Vagina (tissue), 2 donors: ENCODE data around the gene RTP1. TPM values are rescaled to one million over a fixed set of nuclear protein-coding genes. Genes with fewer than 3 reads are reported as not detected.

Experiments used
- DNase-seq, 2 donors: peaks; one replicate each; pipeline ENCODE4 v3.0.0-alpha.2; 2017; ENCODE audit errors: extremely low spot score in 2 of 2
- H3K27ac ChIP-seq: fragments of 200-600 bp; sonication (generic); one replicate; pipeline ENCODE4 v1.5.1; 2019
- H3K27me3 ChIP-seq: fragments of 200-600 bp; sonication (generic); one replicate; pipeline ENCODE4 v1.5.1; 2019
- H3K36me3 ChIP-seq, 2 donors: fragments of 200-600 bp; sonication (generic); one replicate each; pipeline ENCODE4 v1.5.1; 2017 to 2019
- H3K4me1 ChIP-seq: fragments of 200-600 bp; sonication (generic); one replicate; pipeline ENCODE4 v1.5.1; 2019
- H3K4me3 ChIP-seq, 2 donors: fragments of 200-600 bp; sonication (generic); 1 replicate in 1 of 2; 2 replicates in 1 of 2; pipeline ENCODE4 v1.5.1; 2016 to 2019
- H3K9me3 ChIP-seq: fragments of 200-600 bp; sonication (generic); one replicate; pipeline ENCODE4 v1.5.1; 2019
- POLR2A ChIP-seq, 2 donors: fragments of 450-650 bp; IDR thresholded peaks; one replicate each; pipeline ENCODE4 v1.6.1; 2017; ENCODE audit warnings: antibody characterized with exemption in 2 of 2, mild to moderate bottlenecking in 2 of 2, moderate library complexity in 2 of 2
- POLR2AphosphoS5 ChIP-seq, 2 donors: sonication (generic); formaldehyde crosslinking; IDR thresholded peaks; one replicate each; pipeline ENCODE4 v1.9.0; 2017; ENCODE audit warnings: antibody characterized with exemption in 2 of 2, mild to moderate bottlenecking in 2 of 2, low read depth in 1 of 2; ENCODE audit not compliant: insufficient read depth in 1 of 2
- intact Hi-C: fragments of 100-400 bp; cut with DNase I; formaldehyde crosslinking; loops from one replicate; pipeline ENCODE4 v1.15.1; 2023
- total RNA-seq: library from RNA; depleted of rRNA; stranded (reverse); fragments of >200 nt; gene quantifications from one replicate; pipeline ENCODE4 v1.2.3, GENCODE V29; 2016
- TF ChIP-seq, protein P1 (sequence below), 3 experiments: fragments of 450-650 bp in 2 of 3; fragments of 200-600 bp in 1 of 3; sonication (generic) in 1 of 3; IDR thresholded peaks; one replicate each; pipeline ENCODE4 v1.5.1; 2017 to 2019; ENCODE audit warnings: antibody characterized with exemption in 3 of 3, mild to moderate bottlenecking in 2 of 3, moderate library complexity in 2 of 3

The RTP1 gene
- total RNA-seq, 1 donor from 2014 or later = not detected

DNA sequence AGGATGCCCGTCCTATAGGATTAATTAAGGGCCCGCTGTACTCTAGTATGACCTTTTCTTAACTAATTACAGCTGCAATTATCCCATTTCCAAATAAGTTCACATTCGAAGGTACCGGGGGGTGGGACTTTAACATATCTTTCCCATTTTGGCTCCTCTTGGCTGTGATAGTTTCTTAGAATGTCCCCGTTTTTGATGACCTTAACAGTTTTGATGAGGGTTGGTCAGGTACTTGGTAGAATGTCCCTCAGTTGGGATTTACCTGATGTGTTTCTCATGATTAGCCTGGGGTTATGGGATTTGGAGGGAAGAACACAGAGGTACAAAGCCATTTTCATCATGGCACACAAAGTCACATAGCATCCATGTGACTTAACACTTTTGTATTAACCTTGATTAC is 18.2 kb downstream of the RTP1 start:
- Histone ChIP-seq H3K36me3 (no peaks in the 10 kb centered on the region), H3K4me3 (no peak overlapping the region), H3K4me1 (peaks cover 19% of the 10 kb centered on the region), H3K9me3 (no peaks in the 10 kb centered on the region), H3K27me3 (no peaks in the 10 kb centered on the region), H3K27ac (no peak overlapping the region)
- DNase-seq = no peak
- TF ChIP-seq, protein P1, sequence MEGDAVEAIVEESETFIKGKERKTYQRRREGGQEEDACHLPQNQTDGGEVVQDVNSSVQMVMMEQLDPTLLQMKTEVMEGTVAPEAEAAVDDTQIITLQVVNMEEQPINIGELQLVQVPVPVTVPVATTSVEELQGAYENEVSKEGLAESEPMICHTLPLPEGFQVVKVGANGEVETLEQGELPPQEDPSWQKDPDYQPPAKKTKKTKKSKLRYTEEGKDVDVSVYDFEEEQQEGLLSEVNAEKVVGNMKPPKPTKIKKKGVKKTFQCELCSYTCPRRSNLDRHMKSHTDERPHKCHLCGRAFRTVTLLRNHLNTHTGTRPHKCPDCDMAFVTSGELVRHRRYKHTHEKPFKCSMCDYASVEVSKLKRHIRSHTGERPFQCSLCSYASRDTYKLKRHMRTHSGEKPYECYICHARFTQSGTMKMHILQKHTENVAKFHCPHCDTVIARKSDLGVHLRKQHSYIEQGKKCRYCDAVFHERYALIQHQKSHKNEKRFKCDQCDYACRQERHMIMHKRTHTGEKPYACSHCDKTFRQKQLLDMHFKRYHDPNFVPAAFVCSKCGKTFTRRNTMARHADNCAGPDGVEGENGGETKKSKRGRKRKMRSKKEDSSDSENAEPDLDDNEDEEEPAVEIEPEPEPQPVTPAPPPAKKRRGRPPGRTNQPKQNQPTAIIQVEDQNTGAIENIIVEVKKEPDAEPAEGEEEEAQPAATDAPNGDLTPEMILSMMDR (IDR thresholded peaks at IDR 0.05) = no peak
- TF ChIP-seq POLR2AphosphoS5 (IDR thresholded peaks at IDR 0.05; ENCODE audit: insufficient read depth in 1 of 2, low read depth in 1 of 2) (no peak), POLR2A (IDR thresholded peaks at IDR 0.05) (no peak)
- intact Hi-C loops = loop anchor here (5.0 kb wide), 1 partner anchor 462 kb away; no protein-coding TSS in a partner anchor

DNA sequence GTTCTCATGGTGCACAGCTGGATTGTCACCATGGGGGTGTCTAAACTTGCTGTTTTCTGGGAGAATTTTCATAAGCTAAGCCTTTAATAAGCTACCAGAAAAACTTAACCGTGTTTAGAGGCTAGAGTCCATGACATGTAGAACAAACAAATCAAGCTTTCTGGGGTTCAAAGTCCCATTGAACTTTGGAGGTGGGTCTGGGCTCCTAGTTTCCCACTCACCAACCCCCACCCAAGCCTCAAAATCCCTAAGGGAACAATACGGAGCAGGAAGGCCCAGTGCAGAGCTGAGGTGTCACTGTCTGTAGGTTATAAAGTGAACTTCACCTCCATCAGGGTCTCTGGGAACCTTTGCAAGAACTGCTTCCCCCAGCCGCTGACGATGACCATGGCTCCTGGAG is 25.5 kb downstream of the RTP1 start:
- DNase-seq = no peak
- no peaks in the 10 kb centered on the region for H3K27me3 ChIP-seq
- H3K4me3 ChIP-seq = no peak overlapping the region
- no peaks in the 10 kb centered on the region for H3K36me3 ChIP-seq
- no peaks in the 10 kb centered on the region for H3K9me3 ChIP-seq
- H3K27ac ChIP-seq = no peak overlapping the region
- TF ChIP-seq POLR2AphosphoS5 (IDR thresholded peaks at IDR 0.05; ENCODE audit: insufficient read depth in 1 of 2, low read depth in 1 of 2) = no peak
- TF ChIP-seq, protein P1 (IDR thresholded peaks at IDR 0.05) = no peak
- TF ChIP-seq POLR2A (IDR thresholded peaks at IDR 0.05) = no peak
- intact Hi-C loops = loop anchor here (10.0 kb wide), 1 partner anchor 92 kb away; no protein-coding TSS in a partner anchor
- H3K4me1 ChIP-seq = no peaks in the 10 kb centered on the region

DNA sequence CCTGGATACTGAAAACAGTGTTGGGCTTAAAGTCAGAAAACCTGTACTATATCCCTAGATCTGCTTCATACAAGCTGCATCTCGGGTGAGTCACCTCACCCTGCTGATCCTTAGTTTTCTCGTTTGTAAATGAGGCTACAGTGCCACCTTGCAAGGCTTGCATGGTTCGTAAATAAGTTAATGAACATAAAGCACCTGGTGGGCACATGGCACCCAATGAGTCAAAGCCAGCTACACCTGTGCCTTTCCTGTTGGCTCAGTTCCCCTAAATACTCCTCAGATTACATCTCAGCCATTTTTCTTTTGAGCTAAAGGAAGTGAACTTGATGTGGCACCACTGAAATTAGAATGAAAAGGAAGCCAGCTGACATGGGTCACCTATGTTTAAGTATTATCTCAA is 26.5 kb downstream of the RTP1 start:
- intact Hi-C loops = loop anchor here (10.0 kb wide), 1 partner anchor 91 kb away; no protein-coding TSS in a partner anchor
- H3K4me3 ChIP-seq = no peak overlapping the region

DNA sequence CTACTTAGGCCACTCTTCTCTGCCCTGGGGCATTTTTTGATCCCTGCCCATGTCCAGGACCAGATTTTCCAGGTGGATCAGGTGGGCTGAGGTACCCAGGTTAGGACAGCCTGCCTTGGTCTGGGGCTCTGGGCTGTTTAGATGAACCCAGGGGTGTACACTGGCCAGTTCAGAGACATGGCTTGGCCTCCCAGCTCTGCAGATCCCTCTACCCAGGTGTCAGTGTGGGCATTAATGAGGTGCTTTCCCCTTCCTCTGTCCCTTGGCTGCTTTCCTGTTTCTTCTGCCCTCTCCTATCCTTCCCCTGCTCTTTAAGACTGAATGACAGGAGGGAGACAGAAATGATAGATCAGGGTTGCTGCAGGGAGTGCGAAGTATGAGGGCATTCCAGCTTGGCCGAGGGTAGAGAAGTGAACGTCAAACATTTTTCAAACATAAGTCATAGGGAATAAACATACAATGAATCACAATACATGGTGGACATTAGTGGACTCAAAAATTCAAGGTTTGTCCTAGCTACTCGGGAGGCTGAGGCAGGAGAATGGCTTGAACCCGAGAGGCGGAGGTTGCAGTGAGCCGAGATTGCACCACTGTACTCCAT is 30.5 kb downstream of the RTP1 start:
- DNase-seq = no peak
- Histone ChIP-seq H3K4me3 (no peak overlapping the region), H3K27ac (no peak overlapping the region), H3K4me1 (no peaks in the 10 kb centered on the region), H3K36me3 (no peaks in the 10 kb centered on the region), H3K9me3 (no peaks in the 10 kb centered on the region), H3K27me3 (no peaks in the 10 kb centered on the region)
- intact Hi-C loops = loop anchor here (10.0 kb wide), 1 partner anchor 87 kb away; no protein-coding TSS in a partner anchor
- no peak for TF ChIP-seq POLR2A (IDR thresholded peaks at IDR 0.05)
- no peak for TF ChIP-seq POLR2AphosphoS5 (IDR thresholded peaks at IDR 0.05; ENCODE audit: insufficient read depth in 1 of 2, low read depth in 1 of 2)
- TF ChIP-seq, protein P1 (IDR thresholded peaks at IDR 0.05) = no peak

More for the DNA sequence above, 26.5 kb downstream of the RTP1 start:
- no peaks in the 10 kb centered on the region for H3K4me1 ChIP-seq
- TF ChIP-seq, protein P1 (IDR thresholded peaks at IDR 0.05) = no peak
- TF ChIP-seq POLR2A (IDR thresholded peaks at IDR 0.05) = no peak
- TF ChIP-seq POLR2AphosphoS5 (IDR thresholded peaks at IDR 0.05; ENCODE audit: insufficient read depth in 1 of 2, low read depth in 1 of 2) = no peak
- no peaks in the 10 kb centered on the region for H3K27me3 ChIP-seq
- DNase-seq = no peak
- H3K27ac ChIP-seq = no peak overlapping the region
- H3K9me3 ChIP-seq = no peaks in the 10 kb centered on the region
- H3K36me3 ChIP-seq = no peaks in the 10 kb centered on the region

DNA sequence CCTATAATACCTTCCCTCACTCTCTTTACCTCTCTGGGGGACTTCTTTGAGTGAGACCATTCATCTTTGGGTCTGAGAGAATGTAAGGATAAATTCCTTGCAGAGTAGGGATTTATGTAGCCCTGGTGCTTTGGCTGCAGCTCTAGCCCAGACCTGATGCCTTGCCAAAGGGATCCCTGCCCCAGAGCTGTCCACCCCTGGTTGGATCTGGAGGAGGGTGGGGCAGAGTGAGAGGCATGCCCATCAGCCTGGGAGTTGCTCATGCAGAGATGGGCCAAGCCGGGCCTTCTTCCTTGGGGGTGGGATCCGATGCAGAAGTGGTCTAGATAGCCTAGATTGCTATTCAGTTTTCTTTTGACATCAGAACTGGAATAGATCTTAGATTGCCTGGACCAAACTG is 31.5 kb downstream of the RTP1 start:
- intact Hi-C loops = loop anchor here (10.0 kb wide), 1 partner anchor 86 kb away; no protein-coding TSS in a partner anchor
- no peaks in the 10 kb centered on the region for H3K9me3 ChIP-seq
- H3K4me3 ChIP-seq = no peak overlapping the region
- TF ChIP-seq, protein P1 (IDR thresholded peaks at IDR 0.05) = no peak
- TF ChIP-seq POLR2A (IDR thresholded peaks at IDR 0.05) (no peak), POLR2AphosphoS5 (IDR thresholded peaks at IDR 0.05; ENCODE audit: insufficient read depth in 1 of 2, low read depth in 1 of 2) (no peak)
- no peak for DNase-seq
- no peaks in the 10 kb centered on the region for H3K36me3 ChIP-seq
- H3K4me1 ChIP-seq = no peaks in the 10 kb centered on the region
- H3K27me3 ChIP-seq = no peaks in the 10 kb centered on the region
- no peak overlapping the region for H3K27ac ChIP-seq
